GM13976 (cell line): Measurements from ENCODE around the gene CREBRF.
"Not testable (repeated sequence)": the region's sequence is repeated elsewhere in the genome, so short reads cannot be mapped to it uniquely, and the experiment has no call there.

Experiments
- DNase-seq: peaks from one replicate; pipeline ENCODE4 v3.0.0; 2012; ENCODE audit warnings: low spot score
- CTCF ChIP-seq: IDR thresholded peaks from 2 replicates; pipeline ENCODE4 v1.5.1; 2012; ENCODE audit warnings: borderline replicate concordance, mild to moderate bottlenecking; ENCODE audit not compliant: insufficient read depth; ENCODE audit errors: extremely low read depth, missing control alignments, control extremely low read depth
- in situ Hi-C: fragments of 300-500 bp; cut with MboI; formaldehyde crosslinking; loops from one replicate; pipeline ENCODE4 v1.12.0; 2022; ENCODE audit warnings: low sequenced_read_pairs, mixed read lengths, inconsistent platforms; ENCODE audit not compliant: unreplicated experiment

CREBRF gene

GRCh38 chr5:173075137-173075843 lies 19.1 kb downstream of the CREBRF start:
- in situ Hi-C loops: no loop called here
- no peak for DNase-seq
- TF ChIP-seq CTCF: no peak

- in situ Hi-C loops: no loop called here
- no peak for DNase-seq
- TF ChIP-seq CTCF: no peak
Measured at GRCh38 chr5:173075970-173076369, 19.8 kb downstream of the CREBRF start.

GRCh38 chr5:173076471-173076870 lies 20.3 kb downstream of the CREBRF start:
- in situ Hi-C loops, DNase-seq: not testable (repeated sequence)

GRCh38 chr5:173078878-173079277 lies 22.7 kb downstream of the CREBRF start:
- no peak for TF ChIP-seq CTCF
- DNase-seq: no peak
- in situ Hi-C loops: no loop called here

- DNase-seq: no peak
- in situ Hi-C loops: no loop called here
- TF ChIP-seq CTCF: no peak
Measured at GRCh38 chr5:173089581-173089980, 33.4 kb downstream of the CREBRF start.

GRCh38 chr5:173090639-173091038 lies 34.5 kb downstream of the CREBRF start:
- in situ Hi-C loops: no loop called here
- TF ChIP-seq CTCF: no peak
- no peak for DNase-seq

- TF ChIP-seq CTCF: no peak
- no peak for DNase-seq
- in situ Hi-C loops: no loop called here
Measured at GRCh38 chr5:173091981-173092380, 35.8 kb downstream of the CREBRF start.
